GM12878 (cell line): ENCODE measurements around the gene RBL2. TPM values are rescaled to one million over a fixed set of nuclear protein-coding genes. Genes with fewer than 3 reads are reported as not detected.

Experiments
- ATAC-seq: fragments of 200-7000 bp; cut with Tn5 transposase; 3 replicates; pipeline ENCODE4 v1.9.1; 2020; ENCODE audit warnings: mild to moderate bottlenecking, moderate library complexity
- BruUV-seq: library from RNA; stranded (reverse); fragments of 400-500 nt; replicated peaks from 2 replicates; lab custom pipeline; 2021; lab: Mats Ljungman, UMichigan
- CTCF ChIA-PET: fragments of 300-600 bp; sonication (Branson Sonifier 250); formaldehyde crosslinking; extraction: SDS; loops from one replicate; lab custom pipeline; 2021; ENCODE audit warnings: inconsistent platforms; lab: Yijun Ruan, JAX
- POLR2A ChIA-PET: fragments of 350-600 bp; formaldehyde crosslinking; extraction: SDS; loops from one replicate; lab custom pipeline; 2021; ENCODE audit warnings: inconsistent platforms; lab: Charles Lee
- RAD21 ChIA-PET: fragments of 300-600 bp; sonication (Branson Sonifier 250); formaldehyde crosslinking; loops from one replicate; lab custom pipeline; 2023; ENCODE audit warnings: antibody characterized with exemption; ENCODE audit not compliant: unreplicated experiment; lab: Charles Lee
- SMC1A ChIA-PET: fragments of 300-600 bp; sonication (Branson Sonifier 250); formaldehyde crosslinking; loops from one replicate; lab custom pipeline; 2023; ENCODE audit not compliant: unreplicated experiment, uncharacterized antibody; lab: Charles Lee
- DNase-seq: peaks from one replicate; pipeline ENCODE4 v3.0.0-alpha.2; 2011; ENCODE audit warnings: low read depth, low spot score
- FAIRE-seq: peaks from 3 replicates; lab custom pipeline; 2011; peaks lifted over from hg19 to GRCh38; lab: Jason Lieb, UNC
- H2AFZ ChIP-seq: 2 replicates; pipeline ENCODE4 v1.6.0; 2011; ENCODE audit warnings: low read depth, low read length, control low read depth; ENCODE audit not compliant: control insufficient read depth
- H3K27ac ChIP-seq: 2 replicates; pipeline ENCODE4 v1.5.1; 2011; ENCODE audit warnings: control low read depth; ENCODE audit not compliant: control insufficient read depth, insufficient read depth
- H3K27me3 ChIP-seq, 2 experiments: replicated peaks in 1 of 2; 2 replicates each; pipeline versions ENCODE4 v1.6.0 to v1.6.1; 2011; ENCODE audit warnings: low read length in 1 of 2; ENCODE audit not compliant: control insufficient read depth in 2 of 2, insufficient read depth in 2 of 2
- H3K36me3 ChIP-seq, 2 experiments: 2 replicates each; pipeline ENCODE4 v1.5.1; 2011; ENCODE audit warnings: low read length in 1 of 2; ENCODE audit not compliant: control insufficient read depth in 2 of 2, insufficient read depth in 2 of 2
- H3K4me1 ChIP-seq: 2 replicates; pipeline ENCODE4 v1.6.1; 2011; ENCODE audit warnings: mild to moderate bottlenecking, low read length, moderate library complexity, mixed read lengths; ENCODE audit not compliant: control insufficient read depth, insufficient read depth
- H3K4me2 ChIP-seq: 2 replicates; pipeline ENCODE4 v1.6.0; 2011; ENCODE audit warnings: control low read depth; ENCODE audit not compliant: control insufficient read depth, insufficient read depth
- H3K4me3 ChIP-seq: fragments of 200-600 bp; sonication (generic); 2 replicates; pipeline ENCODE4 v1.5.1; 2016
- H3K79me2 ChIP-seq: 2 replicates; pipeline ENCODE4 v1.6.0; 2011; ENCODE audit warnings: low read length; ENCODE audit not compliant: control insufficient read depth, insufficient read depth
- H3K9ac ChIP-seq: 2 replicates; pipeline ENCODE4 v1.8.0; 2011; ENCODE audit warnings: low read length, control low read depth, mixed read lengths; ENCODE audit not compliant: control insufficient read depth, insufficient read depth
- H3K9me3 ChIP-seq: replicated peaks from 3 replicates; pipeline ENCODE4 v1.5.1; 2011; ENCODE audit warnings: mild to moderate bottlenecking, low read length; ENCODE audit not compliant: control insufficient read depth, insufficient read depth
- H4K20me1 ChIP-seq: 2 replicates; pipeline ENCODE4 v1.6.0; 2011; ENCODE audit not compliant: control insufficient read depth, insufficient read depth
- ASH2L ChIP-seq: fragments of 300-600, 200-600 bp; sonication (generic); IDR thresholded peaks from 2 replicates; pipeline ENCODE4 v1.6.1; 2017; ENCODE audit warnings: low read depth, mild to moderate bottlenecking, borderline replicate concordance
- CTCF ChIP-seq, 3 experiments: IDR thresholded peaks in 2 of 3; conservative IDR thresholded peaks in 1 of 3; 2 replicates each; pipeline ENCODE4 v1.5.1; 2011; ENCODE audit warnings: low read depth in 3 of 3, low read length in 3 of 3, mild to moderate bottlenecking in 3 of 3, control low read depth in 2 of 3, moderate library complexity in 2 of 3, inconsistent platforms in 1 of 3, mixed read lengths in 1 of 3; ENCODE audit not compliant: control insufficient read depth in 2 of 3, insufficient read depth in 1 of 3; ENCODE audit errors: extremely low read depth in 1 of 3
- EGR1 ChIP-seq, 2 experiments: IDR thresholded peaks; 1 replicate in 1 of 2; 2 replicates in 1 of 2; pipeline ENCODE4 v1.6.1; 2011 to 2012; ENCODE audit warnings: low read depth in 2 of 2, low read length in 2 of 2, borderline replicate concordance in 1 of 2, mild to moderate bottlenecking in 1 of 2, moderate library complexity in 1 of 2
- ESRRA ChIP-seq: IDR thresholded peaks from 2 replicates; pipeline ENCODE4 v1.6.1; 2012; ENCODE audit warnings: mild to moderate bottlenecking, low read length, improper control_type of control experiment
- REST ChIP-seq: IDR thresholded peaks from 2 replicates; pipeline ENCODE4 v1.6.1; 2012; ENCODE audit warnings: mild to moderate bottlenecking, low read depth, low read length
- RFX5 ChIP-seq: IDR thresholded peaks from 2 replicates; pipeline ENCODE4 v1.6.1; 2011; ENCODE audit warnings: low read depth, low read length, improper control_type of control experiment
- SREBF1 ChIP-seq: IDR thresholded peaks from 2 replicates; pipeline ENCODE4 v1.6.1; 2012; ENCODE audit warnings: mild to moderate bottlenecking, low read length
- SUZ12 ChIP-seq: fragments of 200-600 bp; sonication (generic); IDR thresholded peaks from one replicate; pipeline ENCODE4 v1.6.1; 2018; ENCODE audit warnings: antibody characterized with exemption, mild to moderate bottlenecking; ENCODE audit not compliant: unreplicated experiment
- ZNF274 ChIP-seq: IDR thresholded peaks from one replicate; pipeline ENCODE4 v1.8.0; 2011; ENCODE audit not compliant: insufficient read length, insufficient read depth
- WGBS: methylation state at CpG from one replicate; pipeline ENCODE4 v1.1.6; 2016; ENCODE audit warnings: low lambda C conversion rate; ENCODE audit not compliant: insufficient replicate concordance, insufficient coverage; ENCODE audit errors: missing lambda C conversion rate; 5-methylcytosine and 5-hydroxymethylcytosine counted together
- in situ Hi-C: fragments of 300-500 bp; cut with MboI; formaldehyde crosslinking; loops from 9 replicates; pipeline ENCODE4 v1.14.3; 2018; ENCODE audit warnings: mixed read lengths
- intact Hi-C: fragments of 100-400 bp; cut with micrococcal nuclease; formaldehyde crosslinking; loops from one replicate; pipeline ENCODE4 v1.14.2; 2022; ENCODE audit not compliant: unreplicated experiment
- polyA plus RNA-seq, 11 experiments: library from polyadenylated mRNA; depleted of rRNA in 4 of 11; unstranded in 6 of 11; stranded (reverse) in 5 of 11; fragments of >200 nt; fragmentation: Nextera tagmentation in 4 of 11; fragmentation: Illumina TruSeq in 1 of 11; extraction: Ambion mirVana in 4 of 11; extraction: Trizol in 1 of 11; gene quantifications; 1 replicate in 1 of 11; 2 replicates in 10 of 11; pipeline versions ENCODE4 v1.2.1 to v1.2.3, GENCODE V29; 2011 to 2016; ENCODE audit warnings: inconsistent platforms in 2 of 11, missing spikeins in 2 of 11, low read depth in 1 of 11
- total RNA-seq, 4 experiments: library from RNA; depleted of rRNA in 3 of 4; stranded (reverse); fragments of >200 nt in 3 of 4; fragmentation: Illumina TruSeq in 1 of 4; extraction: Trizol in 1 of 4; gene quantifications; 2 replicates each; pipeline versions ENCODE4 v1.2.1 to v1.2.3, GENCODE V29; 2013 to 2021

RBL2 gene
- total and polyA plus RNA-seq, 10 of the 15 experiments (the other 5 are each of a cell fraction or from before 2014, with no cell fraction given) = 10.0 to 107 (median 39.0) TPM

GRCh38 chr16:53530046-53530445 is 95.8 kb downstream of the RBL2 start:
- POLR2A ChIA-PET = interaction anchor here (0.9 to 1.6 kb wide), 2 partner anchors 11 to 12 kb away, joined by 4 to 7 read pairs; no protein-coding TSS in a partner anchor
- intact Hi-C loops = no loop called here
- no peak for FAIRE-seq

More at GRCh38 chr16:53530046-53530445, 95.8 kb downstream of the RBL2 start:
- H3K4me1 ChIP-seq = peaks cover 11% of the 10 kb centered on the region
- SMC1A ChIA-PET = interaction anchor here (2.1 kb wide), 1 partner anchor 11 kb away, joined by 6 read pairs; no protein-coding TSS in a partner anchor
- no peaks in the 10 kb centered on the region for H3K36me3 ChIP-seq
- H3K9me3 ChIP-seq = no peaks in the 10 kb centered on the region; the same call in 2 of the 3 replicates
- no peak for TF ChIP-seq CTCF (IDR thresholded peaks at IDR 0.05 in 2 of 3, conservative IDR thresholded peaks at IDR 0.05 in 1 of 3; ENCODE audit: control insufficient read depth in 2 of 3, extremely low read depth in 1 of 3, insufficient read depth in 1 of 3, low read depth in 3 of 3, low read length in 3 of 3)
- TF ChIP-seq REST = no peak
- no peak for TF ChIP-seq SUZ12
- TF ChIP-seq RFX5 = no peak
- TF ChIP-seq ASH2L = no peak
- TF ChIP-seq ESRRA = no peak
- TF ChIP-seq SREBF1 = no peak
- no peak for TF ChIP-seq ZNF274
- TF ChIP-seq EGR1 (IDR thresholded peaks at IDR 0.05; ENCODE audit: borderline replicate concordance in 1 of 2, low read depth in 2 of 2, low read length in 2 of 2) = no peak
- BruUV-seq = no TSS peak
- no peak overlapping the region for H3K27ac ChIP-seq
- WGBS = 73% methylated on average over 10 of the region's 10 CpGs
- in situ Hi-C loops = no loop called here
- DNase-seq (no peak), ATAC-seq (no peak)
- H3K4me3 ChIP-seq = no peak overlapping the region
- RAD21 ChIA-PET = interaction anchor here (2.2 kb wide), 1 partner anchor 11 kb away, joined by 6 read pairs; no protein-coding TSS in a partner anchor
- H3K27me3 ChIP-seq = no peaks in the 10 kb centered on the region
- H3K4me2 ChIP-seq = no peak overlapping the region
- H3K79me2 ChIP-seq = no peaks in the 10 kb centered on the region
- CTCF ChIA-PET = interaction anchor here (0.9 to 1.1 kb wide), 2 partner anchors 20 kb away, joined by 3 to 4 read pairs; no protein-coding TSS in a partner anchor
- H4K20me1 ChIP-seq = no peaks in the 10 kb centered on the region
- H3K9ac ChIP-seq = no peak overlapping the region
- H2AFZ ChIP-seq = no peak overlapping the region
